NT2/D1 (cell line): ENCODE data around the gene BET1L.

ENCODE experiments used
- DNase-seq: peaks from one replicate; pipeline ENCODE4 v3.0.0-alpha.2; 2011; ENCODE audit warnings: low read depth, low spot score
- H3K27me3 ChIP-seq: 2 replicates; pipeline ENCODE4 v1.6.0; 2011; ENCODE audit warnings: mild to moderate bottlenecking; ENCODE audit not compliant: insufficient read length, insufficient read depth
- H3K36me3 ChIP-seq: 2 replicates; pipeline ENCODE4 v1.6.1; 2011; ENCODE audit warnings: mild to moderate bottlenecking, low read length, mixed read lengths; ENCODE audit not compliant: insufficient read depth, insufficient read length
- H3K4me1 ChIP-seq: 2 replicates; pipeline ENCODE4 v1.5.1; 2011; ENCODE audit not compliant: insufficient read depth, insufficient read length
- H3K4me3 ChIP-seq: 2 replicates; pipeline ENCODE4 v1.5.1; 2011; ENCODE audit warnings: low read depth; ENCODE audit not compliant: insufficient read length
- H3K9ac ChIP-seq: 2 replicates; pipeline ENCODE4 v1.6.0; 2011; ENCODE audit warnings: low read depth; ENCODE audit not compliant: insufficient read length
- H3K9me3 ChIP-seq: 2 replicates; pipeline ENCODE4 v1.5.1; 2011; ENCODE audit warnings: mild to moderate bottlenecking, low read length; ENCODE audit not compliant: insufficient read depth
- SUZ12 ChIP-seq: IDR thresholded peaks from 2 replicates; pipeline ENCODE4 v1.6.1; 2011; ENCODE audit not compliant: insufficient read length, insufficient read depth; ENCODE audit errors: extremely low read depth
- YY1 ChIP-seq: IDR thresholded peaks from 2 replicates; pipeline ENCODE4 v1.6.1; 2011; ENCODE audit not compliant: insufficient read length, insufficient read depth
- ZNF274 ChIP-seq: IDR thresholded peaks from 2 replicates; pipeline ENCODE4 v1.6.1; 2011; ENCODE audit warnings: mild to moderate bottlenecking, low read depth, low read length

The BET1L gene

DNA sequence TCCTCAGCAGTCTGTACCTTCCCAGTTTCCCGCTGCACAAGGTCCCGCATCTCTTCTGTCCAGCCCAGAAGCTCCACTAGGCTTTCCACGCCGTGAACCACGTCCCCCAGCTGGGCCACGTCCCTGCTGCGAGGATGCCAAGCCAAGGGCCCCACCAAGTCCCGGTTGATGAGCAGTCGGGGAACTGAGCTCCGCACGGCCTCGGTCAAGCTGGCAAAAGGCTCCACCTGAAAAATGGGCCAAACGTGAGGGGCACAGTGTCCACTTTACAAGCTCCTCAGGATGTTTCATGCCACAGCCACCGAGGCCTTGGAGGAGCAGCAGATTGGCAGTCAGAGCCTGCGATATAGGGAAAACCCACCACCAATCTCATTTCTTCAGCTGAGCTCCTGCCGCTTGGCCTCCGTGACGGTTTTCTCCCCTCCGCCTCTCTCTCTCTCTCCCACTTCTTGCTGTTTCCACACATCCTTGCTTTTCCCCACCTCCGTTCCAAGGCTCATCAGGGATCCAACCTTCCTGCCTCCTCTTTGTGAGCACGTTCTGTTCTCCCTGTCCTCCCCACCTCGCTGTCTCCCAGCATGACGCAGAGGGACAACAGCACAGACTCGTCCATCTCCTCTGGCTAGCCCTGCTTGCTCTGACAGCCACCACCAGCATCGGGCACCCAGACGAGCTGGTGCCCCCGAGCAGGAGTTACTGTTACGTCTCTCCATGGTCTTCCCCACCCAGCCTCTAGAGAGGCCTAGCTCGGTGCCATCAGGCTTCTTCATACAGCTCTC, 11.8 kb upstream of the BET1L start:
- no peak overlapping the region for H3K9ac ChIP-seq
- H3K4me3 ChIP-seq = no peak overlapping the region
- H3K4me1 ChIP-seq = peaks cover 3% of the 10 kb centered on the region
- DNase-seq = no peak
- H3K36me3 ChIP-seq = peaks cover 34% of the 10 kb centered on the region
- no peak for TF ChIP-seq SUZ12
- TF ChIP-seq YY1 = no peak
- no peak for TF ChIP-seq ZNF274
- no peaks in the 10 kb centered on the region for H3K27me3 ChIP-seq
- no peaks in the 10 kb centered on the region for H3K9me3 ChIP-seq

- H3K27me3 ChIP-seq = no peaks in the 10 kb centered on the region
- H3K36me3 ChIP-seq = peaks cover 47% of the 10 kb centered on the region
- no peak for DNase-seq
- TF ChIP-seq ZNF274 (no peak), SUZ12 (no peak), YY1 (no peak)
- no peak overlapping the region for H3K4me3 ChIP-seq
- H3K4me1 ChIP-seq = peaks cover 6% of the 10 kb centered on the region
- H3K9ac ChIP-seq = no peak overlapping the region
- H3K9me3 ChIP-seq = no peaks in the 10 kb centered on the region
Measured at GRCh38 chr11:217704-218103, 10.5 kb upstream of the BET1L start.

DNA sequence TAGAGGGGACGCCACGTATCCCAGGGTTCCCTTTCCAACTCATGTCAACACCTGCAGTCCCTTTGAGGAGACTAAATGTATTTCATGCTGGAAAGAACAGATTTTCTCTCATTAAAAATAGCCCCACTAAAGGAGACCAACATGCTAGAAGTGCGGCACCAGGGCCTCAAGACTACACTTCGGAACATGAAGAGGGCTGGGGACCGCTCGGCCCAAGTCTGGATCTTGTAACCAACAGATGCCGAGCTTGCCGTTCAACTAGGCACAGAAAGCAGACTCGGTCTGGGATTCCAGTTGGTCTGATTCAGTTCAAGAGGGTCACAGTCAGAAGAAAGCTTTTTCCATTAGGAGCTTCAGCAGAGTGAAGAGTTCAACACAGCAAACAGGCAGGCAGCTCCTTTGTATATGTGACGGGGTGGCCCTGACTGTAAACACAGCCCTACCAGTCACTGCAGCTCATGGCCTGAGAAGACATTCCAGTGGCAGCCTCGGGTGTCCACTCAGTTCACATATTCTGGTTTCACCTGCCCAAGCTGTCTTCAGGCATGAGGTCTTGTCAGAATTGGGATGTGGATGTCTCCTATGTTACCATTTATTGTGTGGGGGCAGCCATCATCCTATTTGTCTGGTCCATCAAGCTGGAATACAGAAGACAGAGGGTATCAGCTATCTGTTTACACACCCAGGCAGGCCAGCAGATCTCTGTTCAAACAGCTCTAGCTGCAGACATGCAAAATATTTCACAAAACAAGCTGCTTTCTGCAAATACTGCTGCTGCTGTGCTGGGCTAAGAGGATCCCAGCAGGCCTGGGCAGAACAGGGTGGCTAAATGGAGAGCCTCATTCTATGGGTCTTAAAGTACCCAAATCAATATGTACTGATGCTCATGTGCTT, 9.1 kb upstream of the BET1L start:
- no peak for TF ChIP-seq YY1
- no peak for TF ChIP-seq SUZ12
- TF ChIP-seq ZNF274 = no peak
- Histone ChIP-seq H3K9ac (no peak overlapping the region), H3K9me3 (no peaks in the 10 kb centered on the region), H3K27me3 (no peaks in the 10 kb centered on the region), H3K4me1 (peaks cover 6% of the 10 kb centered on the region), H3K36me3 (peaks cover 52% of the 10 kb centered on the region), H3K4me3 (no peak overlapping the region)
- DNase-seq = no peak

GRCh38 chr11:215581-216037, 8.4 kb upstream of the BET1L start:
- DNase-seq = no peak
- Histone ChIP-seq H3K9ac (no peak overlapping the region), H3K27me3 (no peaks in the 10 kb centered on the region), H3K9me3 (no peaks in the 10 kb centered on the region), H3K4me3 (no peak overlapping the region), H3K36me3 (peaks cover 60% of the 10 kb centered on the region), H3K4me1 (peaks cover 11% of the 10 kb centered on the region)
- TF ChIP-seq ZNF274 = no peak
- no peak for TF ChIP-seq SUZ12
- no peak for TF ChIP-seq YY1

DNA sequence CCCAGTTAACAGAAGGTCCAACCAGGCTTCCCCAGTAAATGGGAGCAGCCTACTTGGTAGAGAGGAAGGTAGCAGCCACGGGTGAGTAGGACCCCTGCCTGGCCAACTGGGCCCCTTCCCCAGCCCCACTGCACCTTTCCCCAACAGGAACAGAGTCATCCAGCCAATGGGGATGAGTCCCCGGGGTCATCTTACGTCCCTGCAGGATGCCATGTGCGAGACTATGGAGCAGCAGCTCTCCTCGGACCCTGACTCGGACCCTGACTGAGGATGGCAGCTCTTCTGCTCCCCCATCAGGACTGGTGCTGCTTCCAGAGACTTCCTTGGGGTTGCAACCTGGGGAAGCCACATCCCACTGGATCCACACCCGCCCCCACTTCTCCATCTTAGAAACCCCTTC, 6.9 kb upstream of the BET1L start:
- Histone ChIP-seq H3K9ac (no peak overlapping the region), H3K27me3 (no peaks in the 10 kb centered on the region), H3K4me1 (peaks cover 24% of the 10 kb centered on the region), H3K4me3 (no peak overlapping the region), H3K36me3 (peaks cover 75% of the 10 kb centered on the region), H3K9me3 (no peaks in the 10 kb centered on the region)
- TF ChIP-seq YY1 = no peak
- no peak for TF ChIP-seq SUZ12
- no peak for TF ChIP-seq ZNF274
- no peak for DNase-seq

- no peak for DNase-seq
- TF ChIP-seq ZNF274 = no peak
- TF ChIP-seq YY1 = no peak
- TF ChIP-seq SUZ12 = no peak
- Histone ChIP-seq H3K4me3 (no peak overlapping the region), H3K9me3 (no peaks in the 10 kb centered on the region), H3K27me3 (no peaks in the 10 kb centered on the region), H3K36me3 (peaks cover 75% of the 10 kb centered on the region), H3K4me1 (peaks cover 24% of the 10 kb centered on the region), H3K9ac (no peak overlapping the region)
Measured at GRCh38 chr11:213111-213510, 5.9 kb upstream of the BET1L start.
